ENCODE results near the gene EME1.
A peak's percentile ranks its signal among the peaks of the same experiment; 100 is the strongest.

Gene EME1, protein sequence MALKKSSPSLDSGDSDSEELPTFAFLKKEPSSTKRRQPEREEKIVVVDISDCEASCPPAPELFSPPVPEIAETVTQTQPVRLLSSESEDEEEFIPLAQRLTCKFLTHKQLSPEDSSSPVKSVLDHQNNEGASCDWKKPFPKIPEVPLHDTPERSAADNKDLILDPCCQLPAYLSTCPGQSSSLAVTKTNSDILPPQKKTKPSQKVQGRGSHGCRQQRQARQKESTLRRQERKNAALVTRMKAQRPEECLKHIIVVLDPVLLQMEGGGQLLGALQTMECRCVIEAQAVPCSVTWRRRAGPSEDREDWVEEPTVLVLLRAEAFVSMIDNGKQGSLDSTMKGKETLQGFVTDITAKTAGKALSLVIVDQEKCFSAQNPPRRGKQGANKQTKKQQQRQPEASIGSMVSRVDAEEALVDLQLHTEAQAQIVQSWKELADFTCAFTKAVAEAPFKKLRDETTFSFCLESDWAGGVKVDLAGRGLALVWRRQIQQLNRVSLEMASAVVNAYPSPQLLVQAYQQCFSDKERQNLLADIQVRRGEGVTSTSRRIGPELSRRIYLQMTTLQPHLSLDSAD

DNA sequence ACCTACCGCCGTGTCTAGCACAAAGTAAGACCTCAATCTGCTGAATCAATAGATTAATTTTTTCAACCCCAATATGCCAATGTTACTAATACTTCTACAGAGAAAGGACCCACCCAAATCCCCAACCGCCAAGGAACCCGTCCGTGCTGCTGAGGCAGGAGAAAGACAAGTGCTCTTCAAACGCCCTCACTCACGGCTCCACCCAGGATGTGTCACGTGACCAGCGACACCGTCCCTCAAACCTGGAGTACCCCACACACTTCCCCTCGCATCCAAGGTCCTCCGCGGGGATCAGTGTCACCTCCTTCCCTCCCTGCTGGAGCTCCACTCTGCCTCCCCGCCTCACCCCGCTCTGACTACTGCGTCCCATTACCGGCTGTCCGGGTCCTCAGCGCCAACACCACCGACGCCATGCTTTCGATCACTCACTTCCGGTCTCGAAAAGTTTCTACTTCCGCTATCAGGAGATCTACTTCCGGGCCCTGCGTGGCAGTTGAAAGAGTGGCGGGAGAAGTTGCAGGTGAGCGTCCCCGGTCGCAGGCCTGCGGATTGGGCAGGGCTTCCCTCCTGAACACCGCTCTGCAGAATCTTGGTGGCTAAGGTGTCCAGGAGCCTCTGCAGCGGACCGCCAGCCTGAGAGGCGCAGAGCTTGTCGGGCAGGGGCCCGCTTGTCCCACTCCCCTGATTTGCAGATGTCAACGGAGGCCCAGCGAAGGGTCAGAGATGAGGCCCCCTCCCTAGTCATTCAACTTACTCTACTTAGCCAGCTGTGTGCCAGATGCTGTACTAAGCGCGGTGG lies at the start of gene EME1, which contains the start of gene MRPL27:
EME1 (plus strand) TSS at position 472 of the 799 bp plus-strand sequence. CDS start 1,980 bp downstream, outside the sequence.
MRPL27 (minus strand) TSS at position 427 of the 799 bp plus-strand sequence; CDS start at position 413, 14 bp downstream.
- TF ChIP-seq, protein P1, sequence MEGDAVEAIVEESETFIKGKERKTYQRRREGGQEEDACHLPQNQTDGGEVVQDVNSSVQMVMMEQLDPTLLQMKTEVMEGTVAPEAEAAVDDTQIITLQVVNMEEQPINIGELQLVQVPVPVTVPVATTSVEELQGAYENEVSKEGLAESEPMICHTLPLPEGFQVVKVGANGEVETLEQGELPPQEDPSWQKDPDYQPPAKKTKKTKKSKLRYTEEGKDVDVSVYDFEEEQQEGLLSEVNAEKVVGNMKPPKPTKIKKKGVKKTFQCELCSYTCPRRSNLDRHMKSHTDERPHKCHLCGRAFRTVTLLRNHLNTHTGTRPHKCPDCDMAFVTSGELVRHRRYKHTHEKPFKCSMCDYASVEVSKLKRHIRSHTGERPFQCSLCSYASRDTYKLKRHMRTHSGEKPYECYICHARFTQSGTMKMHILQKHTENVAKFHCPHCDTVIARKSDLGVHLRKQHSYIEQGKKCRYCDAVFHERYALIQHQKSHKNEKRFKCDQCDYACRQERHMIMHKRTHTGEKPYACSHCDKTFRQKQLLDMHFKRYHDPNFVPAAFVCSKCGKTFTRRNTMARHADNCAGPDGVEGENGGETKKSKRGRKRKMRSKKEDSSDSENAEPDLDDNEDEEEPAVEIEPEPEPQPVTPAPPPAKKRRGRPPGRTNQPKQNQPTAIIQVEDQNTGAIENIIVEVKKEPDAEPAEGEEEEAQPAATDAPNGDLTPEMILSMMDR (IDR thresholded peaks at IDR 0.05; ENCODE audit: low read length, missing control alignments) = no peak
- peak within 1 kb of the TSS; percentile 89 for H3K4me3 ChIP-seq (replicated peaks; ENCODE audit: low read depth, low read length)
- peak; percentile 85 for DNase-seq (ENCODE audit: low read depth)

DNA sequence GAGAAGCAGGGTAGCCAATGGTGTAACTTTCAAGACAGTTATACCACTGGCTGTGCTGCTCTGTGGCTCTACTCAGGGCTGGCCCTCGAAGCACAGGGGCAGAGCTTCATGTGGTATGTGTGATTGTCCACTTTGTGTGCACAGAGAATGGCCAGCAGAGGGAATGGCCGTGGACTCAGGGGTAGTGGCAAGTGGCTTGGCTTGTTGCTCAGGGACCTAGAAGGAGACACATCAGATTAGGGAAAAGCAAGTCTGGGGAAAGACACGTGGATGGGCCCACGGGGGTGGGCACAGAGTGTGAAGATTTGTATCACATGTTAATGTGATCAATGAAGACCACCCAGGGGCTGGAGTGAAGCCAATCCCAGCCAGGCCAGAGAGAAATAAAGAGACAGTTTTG lies 47.1 kb upstream of the EME1 start:
- TF ChIP-seq, protein P1 (IDR thresholded peaks at IDR 0.05; ENCODE audit: low read length, missing control alignments) = no peak
- DNase-seq (ENCODE audit: low read depth) = no peak
- no peak overlapping the region for H3K4me3 ChIP-seq (replicated peaks; ENCODE audit: low read depth, low read length)

DNA sequence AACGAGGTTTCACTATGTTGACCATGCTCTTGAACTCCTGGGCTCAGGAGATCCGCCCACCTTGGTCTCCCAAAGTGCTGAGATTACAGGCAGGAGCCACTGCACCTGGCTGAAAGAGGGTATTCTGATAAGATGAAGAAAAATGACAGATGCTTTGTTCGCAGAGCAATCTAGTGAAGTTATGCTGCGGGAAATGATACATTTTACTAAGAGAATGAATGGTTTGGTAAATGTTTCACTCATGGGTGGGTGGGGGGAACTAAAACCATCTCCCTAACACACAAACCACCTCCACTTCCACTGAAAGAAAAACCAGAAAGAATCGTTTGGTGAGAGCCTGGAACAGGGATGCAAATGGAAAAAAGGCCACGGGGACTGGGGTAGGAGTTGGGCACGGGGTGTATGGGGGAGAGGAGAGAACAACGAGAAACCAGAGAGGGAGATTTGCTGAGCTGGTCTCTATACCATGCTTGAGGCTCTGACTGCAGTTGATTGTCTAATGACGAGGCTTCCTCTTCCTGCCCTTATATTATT lies 46.1 kb upstream of the EME1 start:
- DNase-seq (ENCODE audit: low read depth) = no peak
- no peak overlapping the region for H3K4me3 ChIP-seq (replicated peaks; ENCODE audit: low read depth, low read length)
- TF ChIP-seq, protein P1 (IDR thresholded peaks at IDR 0.05; ENCODE audit: low read length, missing control alignments) = no peak

DNA sequence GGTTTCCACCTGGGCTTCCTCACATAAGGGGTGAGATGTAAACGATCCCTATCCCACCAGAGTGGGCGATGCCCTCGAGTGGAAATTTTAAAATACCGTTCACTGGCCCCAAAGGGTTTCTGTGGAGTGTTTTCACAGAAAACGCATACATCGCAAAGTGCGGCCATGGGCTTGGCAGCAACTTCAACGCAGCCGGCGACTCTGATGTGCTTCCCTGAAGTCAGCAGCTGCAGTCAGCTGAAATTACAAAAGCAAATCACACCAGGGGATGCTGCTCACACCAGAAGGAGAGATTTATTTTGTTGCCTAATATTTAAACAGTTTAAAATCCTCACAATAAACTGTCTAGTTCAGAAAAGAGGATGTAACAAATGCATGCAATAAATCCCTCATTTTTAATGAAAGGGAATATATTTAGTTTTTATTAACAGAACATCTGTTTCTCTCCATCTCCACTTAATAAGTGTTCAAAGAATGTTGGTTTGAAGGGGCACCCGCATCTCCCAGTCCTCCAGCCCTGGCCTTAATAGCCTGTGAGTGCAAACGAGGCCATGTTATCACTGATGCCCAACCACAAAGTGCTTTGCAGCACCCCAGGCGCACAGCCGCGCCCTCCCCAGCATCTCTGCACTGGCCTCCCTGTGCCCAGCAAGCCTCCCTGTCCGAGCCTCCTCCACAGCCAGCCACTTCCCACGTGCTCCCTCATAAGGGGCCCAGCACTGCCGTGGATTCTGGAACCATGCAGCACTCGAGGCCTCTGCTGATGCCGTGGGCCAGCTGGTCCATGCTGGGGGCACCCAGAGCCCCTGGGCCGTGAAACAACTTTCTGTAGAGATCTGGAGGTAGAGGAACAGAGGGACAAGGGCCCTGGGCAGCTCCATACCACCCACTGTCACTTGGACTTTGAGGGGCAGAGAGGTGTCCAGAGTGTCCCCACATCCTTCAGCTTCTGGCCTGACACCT lies 44.4 kb upstream of the EME1 start:
- TF ChIP-seq, protein P1 (IDR thresholded peaks at IDR 0.05; ENCODE audit: low read length, missing control alignments) = no peak
- no peak for DNase-seq (ENCODE audit: low read depth)
- H3K4me3 ChIP-seq (replicated peaks; ENCODE audit: low read depth, low read length) = no peak overlapping the region

DNA sequence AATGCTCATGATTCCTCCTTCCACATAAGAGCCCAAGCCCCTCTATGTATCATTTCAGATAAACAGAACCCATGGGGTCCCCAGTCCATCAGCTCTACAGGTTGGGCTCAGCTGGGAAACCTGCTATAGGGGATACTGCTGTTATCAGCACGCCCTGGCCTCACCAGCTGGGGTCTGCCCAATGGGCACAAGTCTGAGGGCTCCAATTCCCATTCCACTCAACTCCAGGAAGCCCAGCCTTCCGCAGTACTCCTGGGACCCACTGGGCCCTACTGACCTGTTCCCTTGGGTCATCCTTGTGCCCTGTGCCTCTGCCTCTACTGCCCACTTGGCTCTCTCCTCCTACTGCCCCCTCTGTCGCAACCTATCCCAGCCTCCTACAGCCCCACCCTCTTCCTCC lies 43.3 kb upstream of the EME1 start:
- no peak for DNase-seq (ENCODE audit: low read depth)
- no peak overlapping the region for H3K4me3 ChIP-seq (replicated peaks; ENCODE audit: low read depth, low read length)

More for the DNA sequence above, 43.3 kb upstream of the EME1 start:
- TF ChIP-seq, protein P1 (IDR thresholded peaks at IDR 0.05; ENCODE audit: low read length, missing control alignments) = no peak

All from fibroblast of pulmonary artery (primary cell).